Measurements from ENCODE around the gene MRPL41.
"Not testable (repeated sequence)": the region's sequence is repeated elsewhere in the genome, so short reads cannot be mapped to it uniquely, and the experiment has no call there.

Gene MRPL41

GRCh38 chr9:137522746-137523455 lies 28.8 kb upstream of the MRPL41 start:
- no peak for DNase-seq

- no peak for DNase-seq
These were observed 27.3 kb upstream of the MRPL41 start for GRCh38 chr9:137524161-137524980.

- DNase-seq, result no peak
These were observed 26.7 kb upstream of the MRPL41 start for GRCh38 chr9:137524981-137525317.

- DNase-seq, result no peak
These were observed 21.3 kb upstream of the MRPL41 start for GRCh38 chr9:137530331-137530730.

GRCh38 chr9:137531099-137531765 lies 20.4 kb upstream of the MRPL41 start:
- DNase-seq, result no peak

- not testable (repeated sequence) for DNase-seq
These were observed 18.7 kb upstream of the MRPL41 start for GRCh38 chr9:137532891-137533468.

GRCh38 chr9:137534256-137535119 lies 17.2 kb upstream of the MRPL41 start:
- peak; percentile 73 for DNase-seq

- no peak for DNase-seq
These were observed 16.6 kb upstream of the MRPL41 start for GRCh38 chr9:137535120-137535428.

GRCh38 chr9:137536594-137537131 lies 15.0 kb upstream of the MRPL41 start:
- not testable (repeated sequence) for DNase-seq

GRCh38 chr9:137538058-137538457 lies 13.6 kb upstream of the MRPL41 start:
- no peak for DNase-seq

- DNase-seq, result no peak
These were observed 11.1 kb upstream of the MRPL41 start for GRCh38 chr9:137540536-137540935.

- DNase-seq, result no peak
These were observed 9.2 kb upstream of the MRPL41 start for GRCh38 chr9:137542486-137542885.

- DNase-seq, result no peak
These were observed 8.3 kb upstream of the MRPL41 start for GRCh38 chr9:137543237-137543963.

- DNase-seq, result no peak
These were observed 7.4 kb upstream of the MRPL41 start for GRCh38 chr9:137544176-137544760.

GRCh38 chr9:137545123-137545522 lies 6.6 kb upstream of the MRPL41 start:
- no peak for DNase-seq

- DNase-seq, result no peak
These were observed 3.8 kb upstream of the MRPL41 start for GRCh38 chr9:137547687-137548543.

- DNase-seq, result peak; percentile 63
These were observed 1.5 kb upstream of the MRPL41 start, which contains the start of gene PNPLA7 for GRCh38 chr9:137550231-137550621. Gene PNPLA7 (minus strand): TSS chr9:137550402. CDS start chr9:137550197, 205 bp downstream.

GRCh38 chr9:137550958-137551263 lies 768 bp upstream of the MRPL41 start:
- not testable (repeated sequence) for DNase-seq

GRCh38 chr9:137552022-137552768 lies 516 bp downstream of the MRPL41 start:
- no peak for DNase-seq
